Measurements from ENCODE around the gene SYT12.

The SYT12 gene

GRCh38 chr11:66992041-66992440 lies 30.9 kb upstream of the SYT12 start:
- Histone ChIP-seq H4K20me1 (ENCODE audit: insufficient read depth) (no peaks in the 10 kb centered on the region), H3K36me3 (ENCODE audit: insufficient read depth) (no peaks in the 10 kb centered on the region), H3K4me2 (no peak overlapping the region), H3K27ac (no peak overlapping the region), H3K9ac (no peak overlapping the region), H2AFZ (ENCODE audit: low read depth) (no peak overlapping the region), H3K4me3 (IDR thresholded peaks at IDR 0.05; ENCODE audit: insufficient read depth, low read depth, low read length) (no peak overlapping the region), H3K27me3 (ENCODE audit: insufficient read depth, low read depth) (no peaks in the 10 kb centered on the region), H3K79me2 (ENCODE audit: insufficient read depth, low read depth) (no peaks in the 10 kb centered on the region), H3K4me1 (ENCODE audit: low read depth, poor library complexity, severe bottlenecking) (no peaks in the 10 kb centered on the region)
- no peak for TF ChIP-seq CTCF (conservative IDR thresholded peaks at IDR 0.05; ENCODE audit: low read depth, low read length)

GRCh38 chr11:66996609-66997273 lies 26.2 kb upstream of the SYT12 start:
- no peak for TF ChIP-seq CTCF (conservative IDR thresholded peaks at IDR 0.05; ENCODE audit: low read depth, low read length)

GRCh38 chr11:66999555-66999954 lies 23.4 kb upstream of the SYT12 start:
- H3K79me2 ChIP-seq (ENCODE audit: insufficient read depth, low read depth) = no peaks in the 10 kb centered on the region
- H3K27me3 ChIP-seq (ENCODE audit: insufficient read depth, low read depth) = no peaks in the 10 kb centered on the region
- no peaks in the 10 kb centered on the region for H3K36me3 ChIP-seq (ENCODE audit: insufficient read depth)
- H3K4me1 ChIP-seq (ENCODE audit: low read depth, poor library complexity, severe bottlenecking) = no peaks in the 10 kb centered on the region
- H3K27ac ChIP-seq = no peak overlapping the region
- H3K4me2 ChIP-seq = no peak overlapping the region
- H3K9ac ChIP-seq = no peak overlapping the region
- no peaks in the 10 kb centered on the region for H4K20me1 ChIP-seq (ENCODE audit: insufficient read depth)
- no peak overlapping the region for H2AFZ ChIP-seq (ENCODE audit: low read depth)
- H3K4me3 ChIP-seq (IDR thresholded peaks at IDR 0.05; ENCODE audit: insufficient read depth, low read depth, low read length) = no peak overlapping the region
- TF ChIP-seq CTCF (conservative IDR thresholded peaks at IDR 0.05; ENCODE audit: low read depth, low read length) = no peak

More at GRCh38 chr11:66996609-66997273, 26.2 kb upstream of the SYT12 start:
- no peaks in the 10 kb centered on the region for H3K79me2 ChIP-seq (ENCODE audit: insufficient read depth, low read depth)
- no peaks in the 10 kb centered on the region for H3K27me3 ChIP-seq (ENCODE audit: insufficient read depth, low read depth)
- no peak overlapping the region for H3K4me3 ChIP-seq (IDR thresholded peaks at IDR 0.05; ENCODE audit: insufficient read depth, low read depth, low read length)
- H3K4me2 ChIP-seq = no peak overlapping the region
- no peak overlapping the region for H3K27ac ChIP-seq
- no peaks in the 10 kb centered on the region for H3K36me3 ChIP-seq (ENCODE audit: insufficient read depth)
- H3K4me1 ChIP-seq (ENCODE audit: low read depth, poor library complexity, severe bottlenecking) = no peaks in the 10 kb centered on the region
- no peak overlapping the region for H2AFZ ChIP-seq (ENCODE audit: low read depth)
- no peak overlapping the region for H3K9ac ChIP-seq
- no peaks in the 10 kb centered on the region for H4K20me1 ChIP-seq (ENCODE audit: insufficient read depth)

GRCh38 chr11:67001332-67001731 lies 21.6 kb upstream of the SYT12 start:
- no peaks in the 10 kb centered on the region for H3K4me1 ChIP-seq (ENCODE audit: low read depth, poor library complexity, severe bottlenecking)
- no peaks in the 10 kb centered on the region for H4K20me1 ChIP-seq (ENCODE audit: insufficient read depth)
- no peak overlapping the region for H3K4me3 ChIP-seq (IDR thresholded peaks at IDR 0.05; ENCODE audit: insufficient read depth, low read depth, low read length)
- TF ChIP-seq CTCF (conservative IDR thresholded peaks at IDR 0.05; ENCODE audit: low read depth, low read length) = no peak
- no peaks in the 10 kb centered on the region for H3K27me3 ChIP-seq (ENCODE audit: insufficient read depth, low read depth)
- no peak overlapping the region for H3K4me2 ChIP-seq
- no peak overlapping the region for H3K9ac ChIP-seq
- no peak overlapping the region for H3K27ac ChIP-seq
- H2AFZ ChIP-seq (ENCODE audit: low read depth) = no peak overlapping the region
- H3K79me2 ChIP-seq (ENCODE audit: insufficient read depth, low read depth) = no peaks in the 10 kb centered on the region
- no peaks in the 10 kb centered on the region for H3K36me3 ChIP-seq (ENCODE audit: insufficient read depth)
